DOHH2 (cell line): Measurements from ENCODE around the gene SMC6.

ENCODE experiments used
- EZH2phosphoT487 ChIP-seq: fragments of 200-600 bp; sonication (generic); IDR thresholded peaks from 2 replicates; pipeline ENCODE4 v1.6.1; 2017; ENCODE audit warnings: borderline replicate concordance, mild to moderate bottlenecking, antibody characterized with exemption, low read length, moderate library complexity, mixed read lengths
- TF ChIP-seq, protein P1 (sequence below): fragments of 200-600 bp; sonication (generic); IDR thresholded peaks from one replicate; pipeline ENCODE4 v1.5.1; 2014; ENCODE audit warnings: antibody characterized with exemption, mild to moderate bottlenecking, low read depth, low read length; ENCODE audit not compliant: poor library complexity, severe bottlenecking

DNA sequence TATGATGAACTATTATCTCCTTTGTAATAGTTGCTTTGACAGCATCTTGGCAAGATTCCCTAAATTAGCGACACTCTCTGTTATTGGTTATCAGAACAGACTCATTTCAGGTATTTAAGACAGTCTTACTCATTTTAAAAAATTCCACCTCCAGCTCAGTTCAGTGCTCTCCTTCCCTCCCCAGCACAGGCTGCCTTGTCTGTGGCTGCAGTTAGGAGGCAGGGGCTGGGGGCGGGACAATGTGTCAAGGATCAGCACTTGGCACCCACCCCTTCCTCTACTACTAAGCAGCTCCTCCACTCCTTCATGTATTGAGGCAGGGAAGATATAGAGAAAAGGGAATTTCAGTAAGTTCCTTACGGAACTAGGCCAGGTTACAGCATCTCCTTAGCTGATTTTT is 128.2 kb downstream of the SMC6 start:
- TF ChIP-seq, protein P1, sequence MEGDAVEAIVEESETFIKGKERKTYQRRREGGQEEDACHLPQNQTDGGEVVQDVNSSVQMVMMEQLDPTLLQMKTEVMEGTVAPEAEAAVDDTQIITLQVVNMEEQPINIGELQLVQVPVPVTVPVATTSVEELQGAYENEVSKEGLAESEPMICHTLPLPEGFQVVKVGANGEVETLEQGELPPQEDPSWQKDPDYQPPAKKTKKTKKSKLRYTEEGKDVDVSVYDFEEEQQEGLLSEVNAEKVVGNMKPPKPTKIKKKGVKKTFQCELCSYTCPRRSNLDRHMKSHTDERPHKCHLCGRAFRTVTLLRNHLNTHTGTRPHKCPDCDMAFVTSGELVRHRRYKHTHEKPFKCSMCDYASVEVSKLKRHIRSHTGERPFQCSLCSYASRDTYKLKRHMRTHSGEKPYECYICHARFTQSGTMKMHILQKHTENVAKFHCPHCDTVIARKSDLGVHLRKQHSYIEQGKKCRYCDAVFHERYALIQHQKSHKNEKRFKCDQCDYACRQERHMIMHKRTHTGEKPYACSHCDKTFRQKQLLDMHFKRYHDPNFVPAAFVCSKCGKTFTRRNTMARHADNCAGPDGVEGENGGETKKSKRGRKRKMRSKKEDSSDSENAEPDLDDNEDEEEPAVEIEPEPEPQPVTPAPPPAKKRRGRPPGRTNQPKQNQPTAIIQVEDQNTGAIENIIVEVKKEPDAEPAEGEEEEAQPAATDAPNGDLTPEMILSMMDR = no peak
- no peak for TF ChIP-seq EZH2phosphoT487
